HepG2 (cell line): ENCODE data around the gene MATR3. TPM values are rescaled to one million over a fixed set of nuclear protein-coding genes. Genes with fewer than 3 reads are reported as not detected.

ENCODE experiments used
- ATAC-seq: fragments of 200-7000 bp; cut with Tn5 transposase; 3 replicates; pipeline ENCODE4 v1.9.1; 2020; ENCODE audit warnings: mild to moderate bottlenecking, moderate library complexity
- BruUV-seq: library from RNA; stranded (reverse); fragments of 400-500 nt; replicated peaks from 2 replicates; lab custom pipeline; 2021; lab: Mats Ljungman, UMichigan
- CTCF ChIA-PET: fragments of 300-600 bp; formaldehyde crosslinking; extraction: SDS; loops from one replicate; lab custom pipeline; 2021; ENCODE audit warnings: low total read pairs, inconsistent platforms, low intra/inter-chr PET ratio; lab: Yijun Ruan, JAX
- POLR2A ChIA-PET: fragments of 350-600 bp; sonication (Branson Sonifier 250); formaldehyde crosslinking; loops from one replicate; lab custom pipeline; 2020; ENCODE audit warnings: antibody characterized with exemption, inconsistent platforms; lab: Yijun Ruan, JAX
- DNase-seq: peaks from one replicate; pipeline ENCODE4 v3.0.0-alpha.2; 2015; ENCODE audit warnings: low spot score
- FAIRE-seq: peaks from 3 replicates; lab custom pipeline; 2011; peaks lifted over from hg19 to GRCh38; lab: Jason Lieb, UNC
- H2AFZ ChIP-seq: one replicate; pipeline ENCODE4 v1.6.1; 2011; ENCODE audit warnings: low read length, inconsistent platforms
- H3K27ac ChIP-seq: fragments of 300-600 bp; 3 replicates; pipeline ENCODE4 v1.8.0; 2011; ENCODE audit warnings: mixed run types, mild to moderate bottlenecking, mixed read lengths, low read length, inconsistent platforms; ENCODE audit not compliant: insufficient read depth; ENCODE audit errors: extremely low read length
- H3K27me3 ChIP-seq, 2 experiments: fragments of 200-600 bp in 1 of 2; 2 replicates in 1 of 2; 3 replicates in 1 of 2; pipeline versions ENCODE4 v1.6.0 to v1.8.0; 2011; ENCODE audit warnings: low read length in 2 of 2, mild to moderate bottlenecking in 2 of 2, moderate library complexity in 2 of 2, inconsistent platforms in 1 of 2; ENCODE audit not compliant: insufficient read depth in 2 of 2, control insufficient read depth in 1 of 2
- H3K36me3 ChIP-seq, 2 experiments: fragments of 200-600 bp in 1 of 2; replicated peaks in 1 of 2; 2 replicates in 1 of 2; 3 replicates in 1 of 2; pipeline versions ENCODE4 v1.5.1 to v1.8.0; 2011; ENCODE audit warnings: low read length in 2 of 2, inconsistent platforms in 1 of 2; ENCODE audit not compliant: insufficient read depth in 2 of 2, control insufficient read depth in 1 of 2
- H3K4me1 ChIP-seq: 2 replicates; pipeline ENCODE4 v1.5.1; 2012; ENCODE audit warnings: low read length, inconsistent platforms; ENCODE audit not compliant: insufficient read depth
- H3K4me2 ChIP-seq: 2 replicates; pipeline ENCODE4 v1.6.0; 2011; ENCODE audit warnings: low read depth, low read length, inconsistent platforms
- H3K4me3 ChIP-seq, 3 experiments: fragments of 200-600 bp in 1 of 3; sonication (generic), shearing (Covaris generic) in 1 of 3; replicated peaks in 1 of 3; 2 replicates each; pipeline ENCODE4 v1.5.1; 2011 to 2016; ENCODE audit warnings: low read length in 3 of 3, inconsistent platforms in 2 of 3, low read depth in 2 of 3, mild to moderate bottlenecking in 2 of 3, control low read depth in 1 of 3, mixed read lengths in 1 of 3; ENCODE audit not compliant: insufficient read depth in 1 of 3
- H3K79me2 ChIP-seq: one replicate; pipeline ENCODE4 v1.6.1; 2011; ENCODE audit warnings: low read length, inconsistent platforms; ENCODE audit not compliant: insufficient read depth
- H3K9ac ChIP-seq: 2 replicates; pipeline ENCODE4 v1.6.0; 2011; ENCODE audit warnings: mild to moderate bottlenecking, low read depth, low read length, inconsistent platforms; ENCODE audit not compliant: insufficient read depth
- H3K9me3 ChIP-seq: 2 replicates; pipeline ENCODE4 v1.5.1; 2012; ENCODE audit warnings: mild to moderate bottlenecking, low read length
- H4K20me1 ChIP-seq: 2 replicates; pipeline ENCODE4 v1.6.0; 2011; ENCODE audit warnings: inconsistent platforms, mild to moderate bottlenecking, low read length, moderate library complexity; ENCODE audit not compliant: insufficient read depth
- AGO1 ChIP-seq: fragments of 200-400 bp; formaldehyde crosslinking; IDR thresholded peaks from 2 replicates; pipeline ENCODE4 v1.6.1; 2017; ENCODE audit warnings: mild to moderate bottlenecking, low read depth, low read length, moderate library complexity; ENCODE audit not compliant: poor library complexity, severe bottlenecking
- CCAR2 ChIP-seq: fragments of 200-400 bp; formaldehyde crosslinking; optimal IDR thresholded peaks from 2 replicates; pipeline ENCODE3; 2018; ENCODE audit warnings: low read depth, mild to moderate bottlenecking, low read length, moderate library complexity
- CTCF ChIP-seq: sonication (generic); formaldehyde crosslinking; IDR thresholded peaks from 2 replicates; pipeline ENCODE4 v1.5.0; 2020; ENCODE audit warnings: mild to moderate bottlenecking, missing genetic modification reagents, moderate library complexity
- EED ChIP-seq: sonication (generic); formaldehyde crosslinking; IDR thresholded peaks from 2 replicates; pipeline ENCODE4 v1.5.0; 2020; ENCODE audit warnings: mild to moderate bottlenecking, missing genetic modification reagents
- ESRRA ChIP-seq: sonication (generic); formaldehyde crosslinking; IDR thresholded peaks from 2 replicates; pipeline ENCODE4 v1.5.1; 2020; ENCODE audit warnings: mild to moderate bottlenecking, low read depth, missing genetic modification reagents
- EZH2 ChIP-seq: conservative IDR thresholded peaks from 2 replicates; pipeline ENCODE4 v1.6.1; 2012; ENCODE audit warnings: mild to moderate bottlenecking, low read depth, low read length, moderate library complexity
- IKZF5 ChIP-seq: IDR thresholded peaks from 2 replicates; pipeline ENCODE4 v1.6.1; 2018; ENCODE audit warnings: missing genetic modification reagents, mild to moderate bottlenecking, missing compliant biosample characterization
- KMT2A ChIP-seq: sonication (generic); formaldehyde crosslinking; IDR thresholded peaks from 2 replicates; pipeline ENCODE4 v1.4.0; 2020; ENCODE audit warnings: missing genetic modification reagents
- KMT2B ChIP-seq: IDR thresholded peaks from 2 replicates; pipeline ENCODE4 v1.6.1; 2016; ENCODE audit warnings: missing genetic modification reagents, missing compliant biosample characterization
- NCOA1 ChIP-seq: sonication (generic); formaldehyde crosslinking; IDR thresholded peaks from 2 replicates; pipeline ENCODE4 v1.9.0; 2021; ENCODE audit warnings: missing genetic modification reagents
- REPIN1 ChIP-seq: sonication (generic); formaldehyde crosslinking; IDR thresholded peaks from 2 replicates; pipeline ENCODE4 v1.8.0; 2022; ENCODE audit warnings: missing genetic modification reagents, low read depth, mild to moderate bottlenecking, borderline replicate concordance
- STAG1 ChIP-seq: sonication (generic); formaldehyde crosslinking; IDR thresholded peaks from 2 replicates; pipeline ENCODE4 v1.4.0; 2020; ENCODE audit warnings: missing genetic modification reagents
- ZBTB44 ChIP-seq: sonication (generic); formaldehyde crosslinking; IDR thresholded peaks from 2 replicates; pipeline ENCODE4 v1.4.0; 2020; ENCODE audit warnings: missing genetic modification reagents
- ZNF430 ChIP-seq: sonication (generic); formaldehyde crosslinking; IDR thresholded peaks from 2 replicates; pipeline ENCODE4 v1.9.0; 2021; ENCODE audit warnings: mild to moderate bottlenecking, missing genetic modification reagents
- ZNF580 ChIP-seq: IDR thresholded peaks from 2 replicates; pipeline ENCODE4 v1.6.1; 2016; ENCODE audit warnings: low read depth, borderline replicate concordance
- ZNF703 ChIP-seq: sonication (generic); formaldehyde crosslinking; IDR thresholded peaks from 2 replicates; pipeline ENCODE4 v1.5.1; 2020; ENCODE audit warnings: missing genetic modification reagents, mild to moderate bottlenecking, moderate library complexity, borderline replicate concordance
- ZSCAN22 ChIP-seq: sonication (generic); formaldehyde crosslinking; IDR thresholded peaks from 2 replicates; pipeline ENCODE4 v1.4.0; 2020; ENCODE audit warnings: mild to moderate bottlenecking, missing genetic modification reagents
- WGBS: methylation state at CpG from one replicate; pipeline ENCODE4 v1.1.6; 2017; ENCODE audit warnings: low lambda C conversion rate; 5-methylcytosine and 5-hydroxymethylcytosine counted together
- in situ Hi-C: cut with HindIII; loops from 2 replicates; pipeline ENCODE4 v1.10.0; 2017; ENCODE audit warnings: low pct_unique_long_range_greater_than_20kb; ENCODE audit not compliant: extremely low pct_ligation_motif_present
- intact Hi-C: fragments of 100-400 bp; cut with micrococcal nuclease; formaldehyde crosslinking; loops from one replicate; pipeline ENCODE4 v1.10.0; 2022; ENCODE audit not compliant: unreplicated experiment
- polyA plus RNA-seq, 8 experiments: library from polyadenylated mRNA; depleted of rRNA in 3 of 8; stranded (reverse) in 7 of 8; unstranded in 1 of 8; fragments of >200 nt; fragmentation: Illumina TruSeq in 4 of 8; extraction: Trizol in 4 of 8; gene quantifications; 2 replicates each; pipeline versions ENCODE4 v1.2.1 to v1.2.3, GENCODE V29; 2011 to 2016; ENCODE audit warnings: low read depth in 4 of 8, missing spikeins in 1 of 8, mixed read lengths in 1 of 8; ENCODE audit not compliant: insufficient read depth in 1 of 8
- total RNA-seq, 5 experiments: library from RNA; depleted of rRNA; stranded (reverse); fragments of >200 nt; fragmentation: Illumina TruSeq; extraction: Trizol; gene quantifications; 2 replicates each; pipeline ENCODE4 v1.2.3, GENCODE V29; 2016; ENCODE audit warnings: low read depth in 1 of 5

The MATR3 gene
- total and polyA plus RNA-seq, 2 of the 13 experiments (the other 11 are each of a cell fraction or from before 2014, with no cell fraction given), result 94.2 to 341 TPM

- TF ChIP-seq ZBTB44 (CRISPR knock-in tag) (no peak), CCAR2 (peak; percentile 72), NCOA1 (0 out of 2 replicates have a peak, but pooled peaks have one; percentile 19)
- TF ChIP-seq, all 625 proteins: peak for 12
Observed at GRCh38 chr5:139293202-139293506, 386 bp upstream of the MATR3 start (continued).

- Histone ChIP-seq H3K9ac (peak overlapping the region; percentile 99), H3K4me1 (peaks cover 41% of the 10 kb centered on the region), H4K20me1 (peaks cover 53% of the 10 kb centered on the region), H3K4me2 (peak overlapping the region; percentile 93), H3K36me3 (no peaks in the 10 kb centered on the region), H2AFZ (no peak overlapping the region), H3K27me3 (no peaks in the 10 kb centered on the region; a peak in 1 of 5 replicates), H3K9me3 (no peaks in the 10 kb centered on the region), H3K27ac (peak overlapping the region; percentile 97), H3K79me2 (peaks cover 65% of the 10 kb centered on the region), H3K4me3 (peak overlapping the region; percentile 92 to 99 (median 97))
- in situ Hi-C loops, result no loop called here
- ChIA-PET CTCF (no interaction called here), POLR2A (interaction anchor here (0.7 to 2.6 kb wide), 12 partner anchors 9 to 719 kb away, joined by 3 to 51 read pairs (median 5); partner anchors contain the start of genes DNAJC18, HSPA9, PAIP2 and UBE2D2)
- no TSS peak for BruUV-seq
- DNase-seq (peak; percentile 56), FAIRE-seq (no peak), ATAC-seq (peak; percentile 12)
- intact Hi-C loops, result loop anchor here (1.0 kb wide), 1 partner anchor 47 kb away; the partner anchor contains the start of gene PAIP2
- under 1% methylated on average over 39 of the region's 48 CpGs for WGBS
- TF ChIP-seq EZH2, result no peak
- no peak for TF ChIP-seq EED
- TF ChIP-seq CTCF (CRISPR knock-in tag), result peak; percentile 66
- TF ChIP-seq ZNF430 (CRISPR knock-in tag), result no peak
- peak; percentile 51; the same call in 1 of the 2 replicates for TF ChIP-seq ZNF580 (CRISPR knock-in tag)
- 0 out of 2 replicates have a peak, but pooled peaks have one; percentile 4 for TF ChIP-seq STAG1 (CRISPR knock-in tag)
- 0 out of 2 replicates have a peak, but pooled peaks have one; percentile 14 for TF ChIP-seq ESRRA (CRISPR knock-in tag)
- 0 out of 2 replicates have a peak, but pooled peaks have one; percentile 35 for TF ChIP-seq IKZF5 (CRISPR knock-in tag)
- TF ChIP-seq ZSCAN22 (CRISPR knock-in tag), result no peak
- peak; percentile 36; the same call in 1 of the 2 replicates for TF ChIP-seq KMT2A (CRISPR knock-in tag)
- TF ChIP-seq AGO1, result no peak
- no peak for TF ChIP-seq ZNF703
- peak; percentile 50; the same call in 1 of the 2 replicates for TF ChIP-seq KMT2B (CRISPR knock-in tag)
- no peak for TF ChIP-seq REPIN1 (CRISPR knock-in tag)
Observed at GRCh38 chr5:139294374-139295165, 1.0 kb downstream of the MATR3 start.
